ENCODE measurements around the gene LCP2.

Gene LCP2

GRCh38 chr5:170310256-170310926, 12.8 kb upstream of the LCP2 start:
- TF ChIP-seq CTCF (IDR thresholded peaks at IDR 0.05; ENCODE audit: unreplicated experiment in 3 of 3): no peak
- Mint-ChIP-seq H3K4me3 (no peak overlapping the region), H3K9me3 (no peaks in the 10 kb centered on the region)

GRCh38 chr5:170308686-170309085, 11.1 kb upstream of the LCP2 start:
- Mint-ChIP-seq H3K4me3 (no peak overlapping the region), H3K36me3 (ENCODE audit: low read depth) (no peaks in the 10 kb centered on the region), H3K27ac (no peak overlapping the region), H3K27me3 (ENCODE audit: low read depth) (peaks cover 23% of the 10 kb centered on the region), H3K4me1 (peaks cover 17% of the 10 kb centered on the region), H3K9me3 (no peaks in the 10 kb centered on the region)
- TF ChIP-seq CTCF (IDR thresholded peaks at IDR 0.05; ENCODE audit: unreplicated experiment in 3 of 3): no peak

More at GRCh38 chr5:170310256-170310926, 12.8 kb upstream of the LCP2 start:
- peaks cover 20% of the 10 kb centered on the region for H3K4me1 Mint-ChIP-seq
- H3K27me3 Mint-ChIP-seq (ENCODE audit: low read depth): peaks cover 23% of the 10 kb centered on the region
- no peaks in the 10 kb centered on the region for H3K36me3 Mint-ChIP-seq (ENCODE audit: low read depth)
- H3K27ac Mint-ChIP-seq: no peak overlapping the region

- no peaks in the 10 kb centered on the region for H3K9me3 Mint-ChIP-seq
- no peaks in the 10 kb centered on the region for H3K36me3 Mint-ChIP-seq (ENCODE audit: low read depth)
- peaks cover 24% of the 10 kb centered on the region for H3K4me1 Mint-ChIP-seq
- peaks cover 23% of the 10 kb centered on the region for H3K27me3 Mint-ChIP-seq (ENCODE audit: low read depth)
- no peak overlapping the region for H3K4me3 Mint-ChIP-seq
- no peak overlapping the region for H3K27ac Mint-ChIP-seq
- TF ChIP-seq CTCF (IDR thresholded peaks at IDR 0.05; ENCODE audit: unreplicated experiment in 3 of 3): no peak
Measured at GRCh38 chr5:170307575-170308465, 10.2 kb upstream of the LCP2 start.

- H3K9me3 Mint-ChIP-seq: no peaks in the 10 kb centered on the region
- no peak for TF ChIP-seq CTCF (IDR thresholded peaks at IDR 0.05; ENCODE audit: unreplicated experiment in 3 of 3)
- H3K4me3 Mint-ChIP-seq: no peak overlapping the region
- H3K4me1 Mint-ChIP-seq: peaks cover 24% of the 10 kb centered on the region
- H3K27ac Mint-ChIP-seq: no peak overlapping the region
- H3K27me3 Mint-ChIP-seq (ENCODE audit: low read depth): peaks cover 14% of the 10 kb centered on the region
- H3K36me3 Mint-ChIP-seq (ENCODE audit: low read depth): no peaks in the 10 kb centered on the region
Measured at GRCh38 chr5:170306381-170306831, 8.8 kb upstream of the LCP2 start.

- no peaks in the 10 kb centered on the region for H3K9me3 Mint-ChIP-seq
- no peaks in the 10 kb centered on the region for H3K36me3 Mint-ChIP-seq (ENCODE audit: low read depth)
- H3K27ac Mint-ChIP-seq: no peak overlapping the region
- peaks cover 21% of the 10 kb centered on the region for H3K4me1 Mint-ChIP-seq
- no peak for TF ChIP-seq CTCF (IDR thresholded peaks at IDR 0.05; ENCODE audit: unreplicated experiment in 3 of 3)
- H3K4me3 Mint-ChIP-seq: no peak overlapping the region
- peaks cover 18% of the 10 kb centered on the region for H3K27me3 Mint-ChIP-seq (ENCODE audit: low read depth)
Measured at GRCh38 chr5:170305646-170306025, 8.1 kb upstream of the LCP2 start.
